HG03432 (cell line): Measurements from ENCODE around the gene UGT1A6.
"Not testable (repeated sequence)": the region's sequence is repeated elsewhere in the genome, so short reads cannot be mapped to it uniquely, and the experiment has no call there.

Experiments used
- ATAC-seq: cut with Tn5 transposase; IDR thresholded peaks from one replicate; pipeline ENCODE4 v1.9.1; 2021; ENCODE audit warnings: mild to moderate bottlenecking, moderate library complexity; ENCODE audit not compliant: unreplicated experiment

Gene UGT1A6

GRCh38 chr2:233684640-233685039 lies 8.1 kb upstream of the UGT1A6 start:
- ATAC-seq, result no peak

DNA sequence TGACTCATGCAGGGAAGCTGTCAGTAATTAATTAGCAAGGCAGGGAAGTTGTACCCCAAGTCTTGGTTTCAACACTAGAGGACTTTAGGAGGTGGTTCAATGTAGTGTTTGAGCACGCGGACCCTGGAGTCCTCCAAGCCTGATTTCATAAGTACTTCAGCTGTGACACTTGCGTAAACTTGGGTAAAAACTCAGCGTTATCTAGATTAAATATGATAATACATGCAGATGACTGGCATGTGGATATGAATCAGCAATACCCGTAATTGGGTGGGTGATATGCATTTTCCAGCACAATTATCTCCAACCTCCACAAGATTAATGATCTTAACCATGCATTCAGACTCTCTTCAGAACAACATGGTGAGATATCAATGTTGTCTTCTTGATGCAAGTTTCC lies 5.8 kb upstream of the UGT1A6 start:
- ATAC-seq, result no peak

GRCh38 chr2:233688341-233688740 lies 4.3 kb upstream of the UGT1A6 start:
- no peak for ATAC-seq

DNA sequence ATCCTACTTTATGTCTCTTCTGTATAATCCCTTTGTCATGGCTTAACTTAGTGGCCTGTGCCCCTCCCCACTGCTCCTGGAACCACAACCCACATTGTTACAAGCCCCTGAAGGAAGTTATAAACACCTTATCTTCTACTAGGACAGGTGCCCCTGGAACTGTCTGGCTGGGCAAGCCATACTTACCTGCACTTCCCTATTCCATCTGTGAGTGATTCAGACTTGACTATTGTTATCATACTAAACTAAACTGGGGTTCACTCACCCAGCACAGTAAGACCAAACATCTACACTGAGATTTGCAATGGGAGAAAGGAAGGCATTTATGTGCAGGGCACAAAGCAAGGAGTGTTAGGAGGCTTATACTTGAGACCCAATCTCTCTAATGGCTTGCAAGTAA lies 3.7 kb upstream of the UGT1A6 start:
- no peak for ATAC-seq

- no peak for ATAC-seq
Measured at GRCh38 chr2:233689501-233689900, 3.2 kb upstream of the UGT1A6 start.

- no peak for ATAC-seq
Measured at GRCh38 chr2:233690444-233690843, 2.2 kb upstream of the UGT1A6 start.

- no peak for ATAC-seq
Measured at GRCh38 chr2:233691443-233692433, 952 bp upstream of the UGT1A6 start.

GRCh38 chr2:233693963-233694362 lies 1.3 kb downstream of the UGT1A6 start:
- ATAC-seq, result no peak

- no peak for ATAC-seq
Measured at GRCh38 chr2:233698740-233699139, 6.0 kb downstream of the UGT1A6 start.

DNA sequence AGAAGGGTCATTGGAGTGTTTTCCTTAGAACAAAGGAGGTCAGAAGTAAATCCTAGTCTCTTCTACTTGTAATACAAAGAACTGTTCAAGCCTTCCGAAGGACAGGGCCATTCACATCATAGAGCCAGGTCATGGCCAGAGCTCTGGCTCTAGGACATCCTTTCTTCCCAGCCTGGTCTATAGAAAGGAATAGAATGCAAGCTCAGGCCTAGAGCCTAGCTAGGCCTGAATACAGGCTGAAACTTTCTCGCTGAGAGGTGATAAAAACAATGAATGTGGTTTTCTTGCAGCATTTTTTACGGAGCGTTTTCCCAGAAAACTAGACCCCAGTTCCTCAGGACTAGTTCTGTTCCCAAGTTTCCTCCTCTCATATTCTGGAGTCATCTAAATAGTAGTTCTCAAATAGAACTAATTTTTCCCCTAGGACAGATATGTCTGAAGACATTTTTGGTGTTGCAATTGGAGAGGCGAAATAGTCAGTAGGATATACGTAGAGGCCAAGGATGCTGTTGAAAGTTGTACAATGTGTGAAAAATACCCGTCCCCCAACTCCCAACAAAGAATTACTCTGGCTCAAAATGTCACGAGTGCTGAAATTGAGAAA lies 6.8 kb downstream of the UGT1A6 start:
- no peak for ATAC-seq

GRCh38 chr2:233700028-233700635 lies 7.4 kb downstream of the UGT1A6 start:
- ATAC-seq, result no peak

DNA sequence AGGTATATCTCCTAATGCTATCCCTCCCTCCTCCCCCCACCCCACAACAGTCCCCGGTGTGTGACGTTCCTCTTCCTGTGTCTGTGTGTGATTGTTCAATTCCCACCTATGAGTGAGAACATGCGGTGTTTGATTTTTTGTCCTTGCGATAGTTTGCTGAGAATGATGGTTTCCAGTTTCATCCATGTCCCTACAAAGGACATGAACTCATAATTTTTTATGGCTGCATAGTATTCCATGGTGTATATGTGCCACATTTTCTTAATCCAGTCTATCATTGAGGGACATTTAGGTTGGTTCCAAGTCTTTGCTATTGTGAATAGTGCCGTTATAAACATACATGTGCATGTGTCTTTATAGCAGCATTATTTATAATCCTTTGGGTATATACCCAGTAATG lies 8.2 kb downstream of the UGT1A6 start:
- ATAC-seq, result not testable (repeated sequence)

GRCh38 chr2:233702238-233702637 lies 9.5 kb downstream of the UGT1A6 start:
- ATAC-seq, result no peak

DNA sequence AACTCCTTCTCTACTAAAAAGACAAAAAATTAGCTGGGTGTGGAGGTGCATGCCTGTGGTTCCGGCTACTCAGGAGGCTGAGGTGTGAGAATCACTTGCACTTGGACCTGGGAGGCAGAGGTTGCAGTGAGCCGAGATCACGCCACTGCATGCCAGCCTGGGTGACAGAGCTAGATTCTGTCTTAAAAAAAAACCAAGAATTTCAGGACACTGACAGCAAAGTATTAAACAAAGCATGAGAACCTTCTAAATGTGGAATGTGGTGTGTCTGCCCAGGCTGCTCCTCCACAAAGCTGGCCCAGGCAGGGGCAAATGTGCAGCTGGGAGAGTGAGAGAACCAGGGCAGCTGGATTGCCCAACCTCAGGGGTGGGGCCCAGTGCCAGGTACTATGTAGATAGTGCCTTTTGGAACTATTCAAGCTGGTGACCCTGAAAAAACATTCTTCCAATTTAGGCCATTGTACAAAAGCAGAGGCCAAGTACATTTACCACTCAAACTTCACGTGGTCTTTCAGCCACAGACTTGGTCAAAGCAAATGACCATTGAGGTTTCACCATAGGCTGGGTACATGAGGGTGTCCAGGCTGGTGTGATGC lies 13.3 kb downstream of the UGT1A6 start:
- ATAC-seq, result no peak

DNA sequence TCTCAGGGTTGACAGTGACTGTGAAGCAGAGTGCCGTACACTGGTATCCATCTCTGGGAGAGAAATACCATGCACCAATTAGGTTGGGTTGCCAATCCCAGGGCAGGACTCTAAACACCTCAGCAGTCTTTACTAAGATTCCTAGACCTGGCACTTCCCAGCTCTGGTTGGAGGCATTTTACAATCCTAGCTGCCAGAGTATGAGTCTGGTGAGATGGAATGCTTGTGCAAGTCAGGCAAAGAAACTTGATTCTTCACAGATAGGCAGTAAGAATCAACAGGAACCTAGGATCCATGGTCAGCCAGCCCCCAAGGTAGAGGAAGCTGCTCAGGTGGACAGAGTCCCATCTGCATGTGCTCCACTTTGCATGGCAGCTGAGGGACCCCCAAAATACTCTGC lies 14.0 kb downstream of the UGT1A6 start:
- no peak for ATAC-seq

GRCh38 chr2:233707940-233708644 lies 15.4 kb downstream of the UGT1A6 start:
- no peak for ATAC-seq

GRCh38 chr2:233708942-233709341 lies 16.3 kb downstream of the UGT1A6 start:
- no peak for ATAC-seq

- no peak for ATAC-seq
Measured at GRCh38 chr2:233711312-233712008, 18.8 kb downstream of the UGT1A6 start.

DNA sequence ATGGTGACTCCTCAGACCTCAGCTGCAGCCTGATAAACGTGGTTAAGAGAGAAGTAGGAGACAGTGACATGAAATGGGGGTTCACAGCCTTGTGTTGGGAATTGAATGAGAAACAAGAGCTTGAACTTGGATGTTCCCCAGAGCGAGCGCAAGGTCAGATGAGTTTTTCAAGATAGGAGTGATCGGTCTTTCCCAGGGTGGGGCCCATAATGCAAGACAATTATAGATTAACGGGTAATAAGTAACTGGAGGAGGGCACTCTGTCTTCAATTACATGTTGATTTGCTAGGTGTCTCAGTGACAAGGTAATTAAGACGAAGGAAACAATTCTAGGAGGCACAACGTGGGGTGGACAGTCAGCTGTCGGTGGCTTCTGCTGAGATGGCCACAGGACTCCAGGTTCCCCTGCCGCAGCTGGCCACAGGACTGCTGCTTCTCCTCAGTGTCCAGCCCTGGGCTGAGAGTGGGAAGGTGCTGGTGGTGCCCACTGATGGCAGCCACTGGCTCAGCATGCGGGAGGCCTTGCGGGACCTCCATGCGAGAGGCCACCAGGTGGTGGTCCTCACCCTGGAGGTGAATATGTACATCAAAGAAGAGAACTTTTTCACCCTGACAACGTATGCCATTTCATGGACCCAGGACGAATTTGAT lies 20.0 kb downstream of the UGT1A6 start, which contains the start of gene UGT1A5:
Gene UGT1A5 (plus strand): TSS at position 297 of the 651 bp plus-strand sequence. CDS start 85 bp downstream, at position 382.
- no peak for ATAC-seq

DNA sequence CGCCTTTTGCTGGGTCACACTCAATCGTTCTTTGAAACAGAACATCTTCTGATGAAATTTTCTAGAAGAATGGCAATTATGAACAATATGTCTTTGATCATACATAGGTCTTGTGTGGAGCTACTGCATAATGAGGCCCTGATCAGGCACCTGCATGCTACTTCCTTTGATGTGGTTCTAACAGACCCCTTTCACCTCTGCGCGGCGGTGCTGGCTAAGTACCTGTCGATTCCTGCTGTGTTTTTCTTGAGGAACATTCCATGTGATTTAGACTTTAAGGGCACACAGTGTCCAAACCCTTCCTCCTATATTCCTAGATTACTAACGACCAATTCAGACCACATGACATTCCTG lies 20.5 kb downstream of the UGT1A6 start:
- ATAC-seq, result no peak
